ENCODE results near the gene COL27A1. TPM values are rescaled to one million over a fixed set of nuclear protein-coding genes. Genes with fewer than 3 reads are reported as not detected.
"Not testable (repeated sequence)": the region's sequence is repeated elsewhere in the genome, so short reads cannot be mapped to it uniquely, and the experiment has no call there.

Gene COL27A1
- total RNA-seq, 2 experiments from 2014 or later, result 0.87 to 1.2 TPM

DNA sequence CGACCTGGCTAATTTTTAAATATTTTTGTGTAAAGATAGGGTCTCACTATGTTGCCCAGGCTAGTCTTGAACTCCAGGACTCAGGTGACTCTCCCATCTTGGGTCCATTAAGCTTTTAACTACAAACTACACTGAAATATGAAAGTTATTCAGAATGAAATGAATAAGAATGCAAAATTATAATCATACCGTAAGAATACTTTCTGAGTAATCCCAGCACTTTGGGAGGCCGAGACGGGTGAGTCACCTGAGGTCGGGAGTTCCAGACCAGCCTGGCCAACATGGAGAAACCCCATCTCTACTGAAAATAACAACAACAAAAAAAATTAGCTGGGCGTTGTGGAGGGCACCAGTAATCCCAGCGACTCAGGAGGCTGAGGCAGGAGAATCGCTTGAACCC is 166.4 kb downstream of the COL27A1 start:
- H3K4me3 ChIP-seq (ENCODE audit: low read length), result no peak overlapping the region
- H3K27ac Mint-ChIP-seq, result no peak overlapping the region
- peaks cover 4% of the 10 kb centered on the region for H3K27me3 Mint-ChIP-seq
- no peak for ATAC-seq (ENCODE audit: poor library complexity)
- no peaks in the 10 kb centered on the region for H3K36me3 Mint-ChIP-seq (ENCODE audit: low read depth)
- no peak for TF ChIP-seq CTCF (IDR thresholded peaks at IDR 0.05)
- no peak for DNase-seq
- no peak overlapping the region for H3K4me3 Mint-ChIP-seq
- intact Hi-C loops (cut with DNase I, micrococcal nuclease), result no loop called here
- no peaks in the 10 kb centered on the region for H3K9me3 ChIP-seq (ENCODE audit: control insufficient read depth in 1 of 2, insufficient read depth in 1 of 2, low read length in 2 of 2)
- no peaks in the 10 kb centered on the region for H3K9me3 Mint-ChIP-seq
- H3K4me1 ChIP-seq (ENCODE audit: insufficient read depth, low read length), result no peaks in the 10 kb centered on the region
- ChIA-PET CTCF (no interaction called here), POLR2A (no interaction called here)
- H3K4me1 Mint-ChIP-seq (ENCODE audit: low read depth), result no peaks in the 10 kb centered on the region
- no peaks in the 10 kb centered on the region for H3K36me3 ChIP-seq (ENCODE audit: insufficient read depth, low read length)
- H3K27me3 ChIP-seq (ENCODE audit: control insufficient read depth in 1 of 2, insufficient read depth in 2 of 2, low read length in 2 of 2), result peaks cover 0 to 2% of the 10 kb centered on the region in 2 experiments
- H3K27ac ChIP-seq (ENCODE audit: low read depth in 1 of 2, low read length in 2 of 2), result no peak overlapping the region

DNA sequence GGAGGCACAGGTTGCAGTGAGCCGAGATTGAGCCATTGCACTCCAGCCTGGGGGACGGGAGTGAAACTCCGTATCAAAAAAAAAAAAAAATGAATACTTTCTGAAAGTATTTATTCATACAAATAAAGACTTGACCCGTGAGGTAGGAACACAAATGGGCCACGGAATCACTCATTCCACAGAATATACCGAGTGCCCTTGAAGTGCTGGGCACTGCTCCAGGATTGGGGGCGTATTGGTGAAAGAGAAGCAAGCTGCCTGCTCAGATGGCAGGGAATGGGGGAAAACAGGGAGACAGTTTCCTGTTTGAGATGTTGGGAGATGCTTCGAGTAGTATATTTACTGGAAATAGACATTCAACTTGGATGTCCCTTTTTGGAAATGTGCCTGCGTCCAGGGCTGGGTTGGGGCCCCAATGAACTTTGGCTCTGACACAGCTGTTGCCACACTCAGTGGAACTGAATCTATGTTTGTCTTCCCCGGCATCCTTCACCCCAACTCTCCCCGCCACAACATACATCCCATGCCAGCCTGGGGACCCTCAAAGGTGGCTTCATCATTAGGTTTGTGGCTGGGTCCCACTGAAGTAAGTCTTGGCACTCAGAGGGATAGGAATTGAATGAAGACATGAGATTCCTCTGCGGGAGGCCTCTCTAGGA is 167.0 kb downstream of the COL27A1 start:
- intact Hi-C loops (cut with DNase I, micrococcal nuclease); DNase-seq; H3K4me3 Mint-ChIP-seq: not testable (repeated sequence)

DNA sequence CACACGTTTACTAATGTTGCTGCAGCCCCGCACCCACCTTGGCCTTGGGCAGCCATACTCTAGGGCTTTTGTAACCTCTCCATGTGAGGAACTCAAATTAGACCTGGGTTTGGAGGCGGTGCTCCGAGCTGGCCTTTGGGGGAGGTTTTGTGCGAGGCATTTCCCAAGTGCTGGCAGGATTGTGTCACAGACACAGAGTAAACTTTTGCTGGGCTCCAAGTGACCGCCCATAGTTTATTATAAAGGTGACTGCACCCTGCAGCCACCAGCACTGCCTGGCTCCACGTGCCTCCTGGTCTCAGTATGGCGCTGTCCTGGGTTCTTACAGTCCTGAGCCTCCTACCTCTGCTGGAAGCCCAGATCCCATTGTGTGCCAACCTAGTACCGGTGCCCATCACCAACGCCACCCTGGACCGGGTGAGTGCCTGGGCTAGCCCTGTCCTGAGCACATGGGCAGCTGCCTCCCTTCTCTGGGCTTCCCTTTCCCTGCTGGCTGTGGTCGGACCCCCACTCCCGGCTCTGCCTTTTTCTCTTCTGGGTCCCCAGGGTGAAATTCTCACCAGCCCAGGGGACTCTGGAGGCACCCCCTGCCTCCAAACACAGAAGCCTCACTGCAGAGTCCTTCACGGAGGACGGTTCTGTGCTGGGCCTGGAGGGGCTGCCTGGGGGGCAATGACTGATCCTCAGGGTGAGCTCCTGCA is 167.6 kb downstream of the COL27A1 start, which contains the start of gene ORM1:
Gene ORM1, plus strand, starts transcription at position 268 of the 701 bp plus-strand sequence. Its CDS starts 36 bp downstream, at position 304.
- H3K27me3 Mint-ChIP-seq; H3K4me1 ChIP-seq (ENCODE audit: insufficient read depth, low read length); H3K4me3 Mint-ChIP-seq; H3K27ac ChIP-seq (ENCODE audit: low read depth in 1 of 2, low read length in 2 of 2); H3K36me3 Mint-ChIP-seq (ENCODE audit: low read depth); H3K9me3 Mint-ChIP-seq; H3K27me3 ChIP-seq (ENCODE audit: control insufficient read depth in 1 of 2, insufficient read depth in 2 of 2, low read length in 2 of 2); intact Hi-C loops (cut with DNase I, micrococcal nuclease); ATAC-seq (ENCODE audit: poor library complexity); POLR2A ChIA-PET; H3K27ac Mint-ChIP-seq; H3K4me1 Mint-ChIP-seq (ENCODE audit: low read depth); H3K9me3 ChIP-seq (ENCODE audit: control insufficient read depth in 1 of 2, insufficient read depth in 1 of 2, low read length in 2 of 2); H3K36me3 ChIP-seq (ENCODE audit: insufficient read depth, low read length); H3K4me3 ChIP-seq (ENCODE audit: low read length); CTCF ChIA-PET; DNase-seq: not testable (repeated sequence)

More for the DNA sequence above, 167.0 kb downstream of the COL27A1 start:
- H3K4me3 ChIP-seq (ENCODE audit: low read length); ATAC-seq (ENCODE audit: poor library complexity); H3K27me3 Mint-ChIP-seq; H3K27me3 ChIP-seq (ENCODE audit: control insufficient read depth in 1 of 2, insufficient read depth in 2 of 2, low read length in 2 of 2); CTCF ChIA-PET; H3K4me1 Mint-ChIP-seq (ENCODE audit: low read depth); H3K36me3 Mint-ChIP-seq (ENCODE audit: low read depth); H3K27ac ChIP-seq (ENCODE audit: low read depth in 1 of 2, low read length in 2 of 2); H3K9me3 Mint-ChIP-seq; H3K27ac Mint-ChIP-seq; H3K36me3 ChIP-seq (ENCODE audit: insufficient read depth, low read length); H3K9me3 ChIP-seq (ENCODE audit: control insufficient read depth in 1 of 2, insufficient read depth in 1 of 2, low read length in 2 of 2); H3K4me1 ChIP-seq (ENCODE audit: insufficient read depth, low read length); POLR2A ChIA-PET: not testable (repeated sequence)

DNA sequence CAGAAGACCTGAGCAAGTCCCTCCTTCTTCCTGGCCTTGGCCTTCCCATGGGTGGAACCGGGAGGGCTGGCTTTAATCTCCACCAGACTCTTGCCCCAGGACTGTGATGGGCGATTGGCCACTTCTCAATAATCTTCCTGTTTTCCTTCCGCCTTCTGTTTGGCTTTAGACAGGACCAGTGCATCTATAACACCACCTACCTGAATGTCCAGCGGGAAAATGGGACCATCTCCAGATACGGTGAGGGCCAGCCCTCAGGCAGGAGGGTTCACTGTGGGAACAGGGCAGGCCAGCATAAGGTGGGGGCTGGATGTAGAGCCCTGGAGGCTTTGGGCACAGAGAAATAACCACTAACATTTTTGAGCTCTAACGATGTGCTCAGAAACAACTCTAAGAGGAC is 168.5 kb downstream of the COL27A1 start:
- H3K4me1 Mint-ChIP-seq (ENCODE audit: low read depth); H3K4me3 ChIP-seq (ENCODE audit: low read length); H3K4me1 ChIP-seq (ENCODE audit: insufficient read depth, low read length); CTCF ChIA-PET; DNase-seq; H3K36me3 Mint-ChIP-seq (ENCODE audit: low read depth); H3K9me3 ChIP-seq (ENCODE audit: control insufficient read depth in 1 of 2, insufficient read depth in 1 of 2, low read length in 2 of 2); H3K27ac ChIP-seq (ENCODE audit: low read depth in 1 of 2, low read length in 2 of 2); intact Hi-C loops (cut with DNase I, micrococcal nuclease); H3K27ac Mint-ChIP-seq; H3K27me3 Mint-ChIP-seq; ATAC-seq (ENCODE audit: poor library complexity); H3K36me3 ChIP-seq (ENCODE audit: insufficient read depth, low read length); H3K27me3 ChIP-seq (ENCODE audit: control insufficient read depth in 1 of 2, insufficient read depth in 2 of 2, low read length in 2 of 2); H3K4me3 Mint-ChIP-seq; POLR2A ChIA-PET; H3K9me3 Mint-ChIP-seq: not testable (repeated sequence)
